ENCODE data around the gene NDFIP2.

Gene NDFIP2

GRCh38 chr13:79501538-79502232, 20.7 kb downstream of the NDFIP2 start:
- TF ChIP-seq CTCF (IDR thresholded peaks at IDR 0.05; ENCODE audit: insufficient read depth, low read length, poor library complexity, severe bottlenecking): no peak
- no peaks in the 10 kb centered on the region; the same call in 1 of the 2 replicates for H3K27me3 ChIP-seq (replicated peaks; ENCODE audit: control insufficient read depth, insufficient read depth, low read length)
- no peak overlapping the region for H3K4me3 ChIP-seq (replicated peaks; ENCODE audit: low read depth, low read length)
- no peak for DNase-seq (ENCODE audit: extremely low read depth, insufficient read length)
- no peaks in the 10 kb centered on the region for H3K36me3 ChIP-seq (ENCODE audit: control insufficient read depth, insufficient read depth, low read length)

GRCh38 chr13:79502859-79503468, 22.0 kb downstream of the NDFIP2 start:
- Histone ChIP-seq H3K36me3 (ENCODE audit: control insufficient read depth, insufficient read depth, low read length) (no peaks in the 10 kb centered on the region), H3K4me3 (replicated peaks; ENCODE audit: low read depth, low read length) (no peak overlapping the region), H3K27me3 (replicated peaks; ENCODE audit: control insufficient read depth, insufficient read depth, low read length) (no peaks in the 10 kb centered on the region; the same call in 1 of the 2 replicates)
- DNase-seq (ENCODE audit: extremely low read depth, insufficient read length): no peak
- TF ChIP-seq CTCF (IDR thresholded peaks at IDR 0.05; ENCODE audit: insufficient read depth, low read length, poor library complexity, severe bottlenecking): no peak

- DNase-seq (ENCODE audit: extremely low read depth, insufficient read length): no peak
- no peak for TF ChIP-seq CTCF (IDR thresholded peaks at IDR 0.05; ENCODE audit: insufficient read depth, low read length, poor library complexity, severe bottlenecking)
- H3K4me3 ChIP-seq (replicated peaks; ENCODE audit: low read depth, low read length): no peak overlapping the region
- no peaks in the 10 kb centered on the region; the same call in 1 of the 2 replicates for H3K27me3 ChIP-seq (replicated peaks; ENCODE audit: control insufficient read depth, insufficient read depth, low read length)
- no peaks in the 10 kb centered on the region for H3K36me3 ChIP-seq (ENCODE audit: control insufficient read depth, insufficient read depth, low read length)
Observed at GRCh38 chr13:79503473-79504017, 22.6 kb downstream of the NDFIP2 start.

- H3K27me3 ChIP-seq (replicated peaks; ENCODE audit: control insufficient read depth, insufficient read depth, low read length): no peaks in the 10 kb centered on the region
- no peak for DNase-seq (ENCODE audit: extremely low read depth, insufficient read length)
- no peak overlapping the region for H3K4me3 ChIP-seq (replicated peaks; ENCODE audit: low read depth, low read length)
- no peaks in the 10 kb centered on the region for H3K36me3 ChIP-seq (ENCODE audit: control insufficient read depth, insufficient read depth, low read length)
- no peak for TF ChIP-seq CTCF (IDR thresholded peaks at IDR 0.05; ENCODE audit: insufficient read depth, low read length, poor library complexity, severe bottlenecking)
Observed at GRCh38 chr13:79508224-79508961, 27.4 kb downstream of the NDFIP2 start.

- no peak for DNase-seq (ENCODE audit: extremely low read depth, insufficient read length)
- no peak for TF ChIP-seq CTCF (IDR thresholded peaks at IDR 0.05; ENCODE audit: insufficient read depth, low read length, poor library complexity, severe bottlenecking)
- H3K27me3 ChIP-seq (replicated peaks; ENCODE audit: control insufficient read depth, insufficient read depth, low read length): no peaks in the 10 kb centered on the region
- H3K36me3 ChIP-seq (ENCODE audit: control insufficient read depth, insufficient read depth, low read length): no peaks in the 10 kb centered on the region
- H3K4me3 ChIP-seq (replicated peaks; ENCODE audit: low read depth, low read length): no peak overlapping the region
Observed at GRCh38 chr13:79511611-79512010, 30.7 kb downstream of the NDFIP2 start.

All from GM06990 (cell line).